Fibroblast of upper back skin (primary cell): ENCODE results near the gene SOX2.
"Not testable (repeated sequence)": the region's sequence is repeated elsewhere in the genome, so short reads cannot be mapped to it uniquely, and the experiment has no call there.

Experiments
- DNase-seq: peaks from one replicate; pipeline ENCODE4 v3.0.0-alpha.2; 2013

The SOX2 gene

GRCh38 chr3:181724192-181724965, 12.7 kb downstream of the SOX2 start:
- DNase-seq: no peak

- no peak for DNase-seq
Measured at GRCh38 chr3:181725131-181725731, 13.5 kb downstream of the SOX2 start.

GRCh38 chr3:181725830-181726229, 14.1 kb downstream of the SOX2 start:
- DNase-seq: no peak

GRCh38 chr3:181726351-181727330, 14.9 kb downstream of the SOX2 start:
- DNase-seq: no peak

- DNase-seq: no peak
Measured at GRCh38 chr3:181727341-181728032, 15.8 kb downstream of the SOX2 start.

GRCh38 chr3:181728470-181729340, 17.0 kb downstream of the SOX2 start:
- DNase-seq: no peak

GRCh38 chr3:181729341-181729869, 17.7 kb downstream of the SOX2 start:
- no peak for DNase-seq

GRCh38 chr3:181730316-181730715, 18.6 kb downstream of the SOX2 start:
- DNase-seq: no peak

- no peak for DNase-seq
Measured at GRCh38 chr3:181730934-181731333, 19.2 kb downstream of the SOX2 start.

GRCh38 chr3:181735911-181736310, 24.2 kb downstream of the SOX2 start:
- no peak for DNase-seq

- DNase-seq: no peak
Measured at GRCh38 chr3:181738551-181738950, 26.8 kb downstream of the SOX2 start.

- no peak for DNase-seq
Measured at GRCh38 chr3:181739628-181740027, 27.9 kb downstream of the SOX2 start.

- DNase-seq: no peak
Measured at GRCh38 chr3:181741417-181741816, 29.7 kb downstream of the SOX2 start.

- no peak for DNase-seq
Measured at GRCh38 chr3:181752202-181752671, 40.5 kb downstream of the SOX2 start.

- DNase-seq: no peak
Measured at GRCh38 chr3:181753391-181753790, 41.7 kb downstream of the SOX2 start.

GRCh38 chr3:181755959-181756358, 44.2 kb downstream of the SOX2 start:
- no peak for DNase-seq

GRCh38 chr3:181756645-181757297, 45.0 kb downstream of the SOX2 start:
- DNase-seq: no peak

GRCh38 chr3:181757694-181758306, 46.1 kb downstream of the SOX2 start:
- no peak for DNase-seq

GRCh38 chr3:181761906-181762305, 50.2 kb downstream of the SOX2 start:
- DNase-seq: no peak

GRCh38 chr3:181764033-181764432, 52.3 kb downstream of the SOX2 start:
- DNase-seq: not testable (repeated sequence)
